Sigmoid colon (tissue), 7 donors: ENCODE results near the gene PRKAR2B. TPM values are rescaled to one million over a fixed set of nuclear protein-coding genes. Genes with fewer than 3 reads are reported as not detected.
"Not testable (repeated sequence)": the region's sequence is repeated elsewhere in the genome, so short reads cannot be mapped to it uniquely, and the experiment has no call there.

ENCODE experiments used
- DNase-seq: peaks from one replicate; pipeline ENCODE4 v3.0.0-alpha.2; 2019
- H3K27ac ChIP-seq, 4 donors: fragments of 200-600 bp; sonication (generic); one replicate each; pipeline ENCODE4 v1.5.1; 2016 to 2019; ENCODE audit warnings: mild to moderate bottlenecking in 1 of 4
- H3K27me3 ChIP-seq, 3 donors: fragments of 200-600 bp; sonication (generic); one replicate each; pipeline ENCODE4 v1.5.1; 2019; ENCODE audit warnings: mild to moderate bottlenecking in 1 of 3
- H3K36me3 ChIP-seq, 4 donors: fragments of 200-600 bp; sonication (generic); one replicate each; pipeline ENCODE4 v1.5.1; 2016 to 2019
- H3K4me1 ChIP-seq, 4 donors: fragments of 200-600 bp; sonication (generic); one replicate each; pipeline ENCODE4 v1.5.1; 2017 to 2019
- H3K4me3 ChIP-seq, 4 donors: fragments of 200-600 bp; sonication (generic); one replicate each; pipeline ENCODE4 v1.5.1; 2017 to 2019; ENCODE audit warnings: mild to moderate bottlenecking in 2 of 4, moderate library complexity in 1 of 4
- H3K9me3 ChIP-seq, 4 donors: fragments of 200-600 bp in 3 of 4; sonication (generic) in 3 of 4; one replicate each; pipeline versions ENCODE4 v1.5.1 to v1.6.1; 2013 to 2019
- EP300 ChIP-seq, 4 donors: sonication (generic); formaldehyde crosslinking; IDR thresholded peaks; one replicate each; pipeline ENCODE4 v1.6.1; 2017; ENCODE audit warnings: antibody characterized with exemption in 4 of 4
- POLR2A ChIP-seq, 2 donors: fragments of 450-650 bp; IDR thresholded peaks; one replicate each; pipeline ENCODE4 v1.6.1; 2016; ENCODE audit warnings: antibody characterized with exemption in 2 of 2, mild to moderate bottlenecking in 2 of 2, moderate library complexity in 2 of 2
- POLR2AphosphoS5 ChIP-seq, 4 donors: sonication (generic); formaldehyde crosslinking; IDR thresholded peaks; one replicate each; pipeline ENCODE4 v1.6.1; 2017; ENCODE audit warnings: antibody characterized with exemption in 4 of 4
- WGBS, 2 donors: extraction: QIAGEN DNeasy Blood & Tissue Kit; methylation state at CpG; one replicate each; pipeline ENCODE4 v1.1.7; 2013; 5-methylcytosine and 5-hydroxymethylcytosine counted together
- intact Hi-C: fragments of 100-400 bp; cut with DNase I; formaldehyde crosslinking; loops from one replicate; pipeline ENCODE4 v1.15.1; 2023
- polyA plus RNA-seq, 3 donors: library from polyadenylated mRNA; stranded (reverse); fragments of 200-250 nt; gene quantifications; one replicate each; pipeline ENCODE4 v1.2.3, GENCODE V29; 2013
- total RNA-seq, 4 donors: library from RNA; depleted of rRNA; stranded (reverse); fragments of >200 nt; gene quantifications; one replicate each; pipeline ENCODE4 v1.1.0, GENCODE V29; 2016
- TF ChIP-seq, protein P1 (sequence below), 4 experiments: fragments of 450-650 bp in 3 of 4; fragments of 200-600 bp in 1 of 4; IDR thresholded peaks; one replicate each; pipeline ENCODE4 v1.5.1; 2016 to 2019; ENCODE audit warnings: antibody characterized with exemption in 4 of 4, mild to moderate bottlenecking in 3 of 4, moderate library complexity in 2 of 4
- donor health status: healthy with polysubstance abuse.
- donor health status: Bipolar disorder and iron deficiency.
- donor health status: healthy.

PRKAR2B gene
- total and polyA plus RNA-seq, 7 donors: 8.1 to 40.0 (median 20.2) TPM

DNA sequence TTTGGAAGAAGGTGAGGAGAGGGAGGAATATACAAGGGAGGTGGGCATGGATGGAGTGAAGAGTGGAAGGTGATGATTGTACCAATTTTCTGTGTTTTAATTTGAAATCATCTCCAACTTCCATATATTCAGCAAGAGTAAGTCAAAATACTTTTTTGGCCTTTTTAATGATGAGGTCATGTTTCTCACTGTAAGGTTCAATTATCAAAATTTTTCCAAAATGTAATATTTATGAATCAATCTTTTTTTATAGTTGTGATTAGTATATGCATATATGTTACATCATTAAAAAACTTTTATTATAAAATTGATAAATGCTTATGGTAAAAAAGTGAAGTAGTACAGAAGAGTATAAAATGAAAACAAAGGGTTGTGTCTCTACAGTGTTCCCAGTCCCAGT is 40.7 kb downstream of the PRKAR2B start:
- H3K4me1 ChIP-seq: no peaks in the 10 kb centered on the region
- H3K27ac ChIP-seq: no peak overlapping the region
- H3K27me3 ChIP-seq: no peaks in the 10 kb centered on the region
- intact Hi-C loops: no loop called here
- H3K9me3 ChIP-seq: no peaks in the 10 kb centered on the region
- H3K4me3 ChIP-seq: no peak overlapping the region
- TF ChIP-seq, protein P1, sequence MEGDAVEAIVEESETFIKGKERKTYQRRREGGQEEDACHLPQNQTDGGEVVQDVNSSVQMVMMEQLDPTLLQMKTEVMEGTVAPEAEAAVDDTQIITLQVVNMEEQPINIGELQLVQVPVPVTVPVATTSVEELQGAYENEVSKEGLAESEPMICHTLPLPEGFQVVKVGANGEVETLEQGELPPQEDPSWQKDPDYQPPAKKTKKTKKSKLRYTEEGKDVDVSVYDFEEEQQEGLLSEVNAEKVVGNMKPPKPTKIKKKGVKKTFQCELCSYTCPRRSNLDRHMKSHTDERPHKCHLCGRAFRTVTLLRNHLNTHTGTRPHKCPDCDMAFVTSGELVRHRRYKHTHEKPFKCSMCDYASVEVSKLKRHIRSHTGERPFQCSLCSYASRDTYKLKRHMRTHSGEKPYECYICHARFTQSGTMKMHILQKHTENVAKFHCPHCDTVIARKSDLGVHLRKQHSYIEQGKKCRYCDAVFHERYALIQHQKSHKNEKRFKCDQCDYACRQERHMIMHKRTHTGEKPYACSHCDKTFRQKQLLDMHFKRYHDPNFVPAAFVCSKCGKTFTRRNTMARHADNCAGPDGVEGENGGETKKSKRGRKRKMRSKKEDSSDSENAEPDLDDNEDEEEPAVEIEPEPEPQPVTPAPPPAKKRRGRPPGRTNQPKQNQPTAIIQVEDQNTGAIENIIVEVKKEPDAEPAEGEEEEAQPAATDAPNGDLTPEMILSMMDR (IDR thresholded peaks at IDR 0.05): no peak
- TF ChIP-seq POLR2A (IDR thresholded peaks at IDR 0.05) (no peak), EP300 (IDR thresholded peaks at IDR 0.05) (no peak), POLR2AphosphoS5 (IDR thresholded peaks at IDR 0.05) (no peak)
- DNase-seq: no peak
- no peaks in the 10 kb centered on the region for H3K36me3 ChIP-seq

- TF ChIP-seq POLR2A (IDR thresholded peaks at IDR 0.05) (no peak), EP300 (IDR thresholded peaks at IDR 0.05) (no peak), POLR2AphosphoS5 (IDR thresholded peaks at IDR 0.05) (no peak)
- TF ChIP-seq, protein P1 (IDR thresholded peaks at IDR 0.05): no peak
- no peak for DNase-seq
- H3K27ac ChIP-seq: no peak overlapping the region
- H3K4me1 ChIP-seq: no peaks in the 10 kb centered on the region
- H3K9me3 ChIP-seq: no peaks in the 10 kb centered on the region
- no peak overlapping the region for H3K4me3 ChIP-seq
- no peaks in the 10 kb centered on the region for H3K36me3 ChIP-seq
- intact Hi-C loops: no loop called here
- H3K27me3 ChIP-seq: no peaks in the 10 kb centered on the region
Measured at GRCh38 chr7:107089627-107090026, 45.1 kb downstream of the PRKAR2B start.

DNA sequence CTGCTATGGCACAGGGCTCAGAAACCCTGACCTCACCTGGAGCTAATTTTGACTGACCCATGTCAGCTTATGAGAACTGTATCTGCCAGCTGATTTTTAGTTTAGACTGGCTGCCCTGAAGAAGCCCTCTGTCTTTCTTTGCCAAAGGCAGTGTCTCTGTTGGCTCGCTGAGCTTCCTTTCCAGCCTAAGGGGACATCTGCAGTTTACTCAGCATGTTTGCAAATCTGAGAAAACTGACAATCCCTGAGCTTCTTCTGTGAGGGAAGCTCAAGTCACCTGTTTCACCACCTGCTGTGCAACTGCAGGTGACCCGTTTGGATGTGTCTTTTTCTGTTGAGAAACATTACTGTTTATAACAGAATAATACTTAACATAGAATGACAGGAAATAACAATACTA is 46.0 kb downstream of the PRKAR2B start:
- TF ChIP-seq POLR2A (IDR thresholded peaks at IDR 0.05): no peak
- no peak for TF ChIP-seq POLR2AphosphoS5 (IDR thresholded peaks at IDR 0.05)
- TF ChIP-seq, protein P1 (IDR thresholded peaks at IDR 0.05): no peak
- no peak for TF ChIP-seq EP300 (IDR thresholded peaks at IDR 0.05)
- Histone ChIP-seq H3K27ac (no peak overlapping the region), H3K36me3 (no peaks in the 10 kb centered on the region), H3K9me3 (no peaks in the 10 kb centered on the region), H3K4me3 (no peak overlapping the region), H3K27me3 (no peaks in the 10 kb centered on the region), H3K4me1 (no peaks in the 10 kb centered on the region)
- intact Hi-C loops: no loop called here
- WGBS, 2 donors: 13 to 15% methylated on average over 2 of the region's 2 CpGs
- no peak for DNase-seq

GRCh38 chr7:107091306-107091705 is 46.8 kb downstream of the PRKAR2B start:
- Histone ChIP-seq H3K36me3 (no peaks in the 10 kb centered on the region), H3K4me3 (no peak overlapping the region), H3K27me3 (no peaks in the 10 kb centered on the region), H3K27ac (no peak overlapping the region), H3K9me3 (no peaks in the 10 kb centered on the region), H3K4me1 (no peaks in the 10 kb centered on the region)
- DNase-seq: no peak
- intact Hi-C loops: no loop called here
- WGBS, 2 donors: 44 to 73% methylated on average over 2 of the region's 2 CpGs
- TF ChIP-seq, protein P1 (IDR thresholded peaks at IDR 0.05): no peak
- TF ChIP-seq EP300 (IDR thresholded peaks at IDR 0.05): no peak
- TF ChIP-seq POLR2AphosphoS5 (IDR thresholded peaks at IDR 0.05): no peak
- no peak for TF ChIP-seq POLR2A (IDR thresholded peaks at IDR 0.05)

- H3K4me1 ChIP-seq, H3K4me3 ChIP-seq, H3K27me3 ChIP-seq, H3K9me3 ChIP-seq, intact Hi-C loops, H3K36me3 ChIP-seq, H3K27ac ChIP-seq, DNase-seq: not testable (repeated sequence)
- 88 to 94% methylated on average over 5 of the region's 5 CpGs for WGBS, 2 donors
Measured at GRCh38 chr7:107093671-107094070, 49.2 kb downstream of the PRKAR2B start.

DNA sequence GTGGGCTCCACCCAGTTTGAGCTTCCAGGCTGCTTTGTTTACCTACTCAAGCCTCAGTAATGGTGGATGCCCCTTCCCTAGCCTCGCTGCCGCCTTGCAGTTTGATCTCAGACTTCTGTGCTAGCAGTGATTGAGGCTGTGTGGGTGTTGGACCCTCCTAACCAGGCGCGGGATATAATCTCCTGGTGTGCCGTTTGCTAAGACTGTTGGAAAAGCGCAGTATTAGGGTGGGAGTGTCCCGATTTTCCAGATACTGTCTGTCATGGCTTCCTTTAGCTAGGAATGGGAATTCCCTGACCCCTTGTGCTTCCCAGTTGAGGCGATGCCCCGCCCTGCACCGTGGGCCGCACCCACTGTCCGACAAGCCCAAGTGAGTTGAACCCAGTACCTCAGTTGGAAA is 54.6 kb downstream of the PRKAR2B start:
- DNase-seq, H3K4me1 ChIP-seq, H3K27me3 ChIP-seq, H3K4me3 ChIP-seq, H3K36me3 ChIP-seq, intact Hi-C loops, H3K9me3 ChIP-seq, H3K27ac ChIP-seq: not testable (repeated sequence)
- WGBS, 2 donors: 98% methylated on average over 12 of the region's 12 CpGs
